GM13977 (cell line): Measurements from ENCODE around the gene SH3YL1.

ENCODE experiments used
- DNase-seq: peaks from one replicate; pipeline ENCODE4 v3.0.0; 2012; ENCODE audit warnings: low spot score
- in situ Hi-C: fragments of 300-500 bp; cut with MboI; formaldehyde crosslinking; loops from one replicate; pipeline ENCODE4 v1.12.0; 2022; ENCODE audit warnings: low sequenced_read_pairs, low pct_unique_long_range_greater_than_20kb, mixed read lengths, inconsistent platforms; ENCODE audit not compliant: unreplicated experiment
- TF ChIP-seq, protein P1 (sequence below): IDR thresholded peaks from 2 replicates; pipeline ENCODE4 v1.5.1; 2012; ENCODE audit warnings: mild to moderate bottlenecking, control low read depth; ENCODE audit not compliant: insufficient read depth; ENCODE audit errors: extremely low read depth, missing control alignments

The SH3YL1 gene

DNA sequence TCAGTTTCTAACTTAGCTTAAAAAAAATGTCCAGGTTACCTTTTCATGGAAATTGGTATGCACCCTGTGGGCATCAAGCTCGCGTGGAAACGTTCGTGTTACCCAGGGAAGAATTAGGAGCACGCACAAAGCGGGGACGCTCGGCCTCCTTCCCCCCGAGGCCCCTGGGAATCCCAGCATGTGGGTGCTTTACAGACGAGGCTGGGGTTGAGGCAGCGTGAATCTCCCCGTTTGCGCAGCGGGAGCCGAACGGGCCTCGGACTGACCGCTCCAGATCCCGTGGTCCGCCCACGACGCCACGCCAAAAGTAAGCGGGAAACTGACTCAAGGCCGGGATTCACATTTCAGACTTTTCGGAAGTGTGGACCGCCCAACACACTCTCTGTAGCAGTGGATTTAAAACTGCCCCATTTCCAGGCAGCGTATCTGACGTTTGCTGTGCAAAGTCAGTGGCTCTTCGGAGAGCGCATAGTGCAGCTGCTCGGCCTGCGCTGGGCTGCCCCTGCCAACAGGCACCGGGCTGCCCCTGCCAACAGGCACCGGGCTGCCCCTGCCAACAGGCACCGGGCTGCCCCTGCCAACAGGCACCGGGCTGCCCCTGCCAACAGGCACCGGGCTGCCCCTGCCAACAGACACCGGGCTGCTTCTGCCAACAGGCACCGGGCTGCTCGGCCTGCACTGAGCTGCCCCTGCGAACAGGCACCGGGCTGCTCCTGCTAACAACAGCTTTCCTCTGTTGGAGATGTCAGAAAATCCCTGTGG lies 49.7 kb downstream of the SH3YL1 start:
- DNase-seq, result no peak
- TF ChIP-seq, protein P1, sequence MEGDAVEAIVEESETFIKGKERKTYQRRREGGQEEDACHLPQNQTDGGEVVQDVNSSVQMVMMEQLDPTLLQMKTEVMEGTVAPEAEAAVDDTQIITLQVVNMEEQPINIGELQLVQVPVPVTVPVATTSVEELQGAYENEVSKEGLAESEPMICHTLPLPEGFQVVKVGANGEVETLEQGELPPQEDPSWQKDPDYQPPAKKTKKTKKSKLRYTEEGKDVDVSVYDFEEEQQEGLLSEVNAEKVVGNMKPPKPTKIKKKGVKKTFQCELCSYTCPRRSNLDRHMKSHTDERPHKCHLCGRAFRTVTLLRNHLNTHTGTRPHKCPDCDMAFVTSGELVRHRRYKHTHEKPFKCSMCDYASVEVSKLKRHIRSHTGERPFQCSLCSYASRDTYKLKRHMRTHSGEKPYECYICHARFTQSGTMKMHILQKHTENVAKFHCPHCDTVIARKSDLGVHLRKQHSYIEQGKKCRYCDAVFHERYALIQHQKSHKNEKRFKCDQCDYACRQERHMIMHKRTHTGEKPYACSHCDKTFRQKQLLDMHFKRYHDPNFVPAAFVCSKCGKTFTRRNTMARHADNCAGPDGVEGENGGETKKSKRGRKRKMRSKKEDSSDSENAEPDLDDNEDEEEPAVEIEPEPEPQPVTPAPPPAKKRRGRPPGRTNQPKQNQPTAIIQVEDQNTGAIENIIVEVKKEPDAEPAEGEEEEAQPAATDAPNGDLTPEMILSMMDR, result no peak
- in situ Hi-C loops, result no loop called here

DNA sequence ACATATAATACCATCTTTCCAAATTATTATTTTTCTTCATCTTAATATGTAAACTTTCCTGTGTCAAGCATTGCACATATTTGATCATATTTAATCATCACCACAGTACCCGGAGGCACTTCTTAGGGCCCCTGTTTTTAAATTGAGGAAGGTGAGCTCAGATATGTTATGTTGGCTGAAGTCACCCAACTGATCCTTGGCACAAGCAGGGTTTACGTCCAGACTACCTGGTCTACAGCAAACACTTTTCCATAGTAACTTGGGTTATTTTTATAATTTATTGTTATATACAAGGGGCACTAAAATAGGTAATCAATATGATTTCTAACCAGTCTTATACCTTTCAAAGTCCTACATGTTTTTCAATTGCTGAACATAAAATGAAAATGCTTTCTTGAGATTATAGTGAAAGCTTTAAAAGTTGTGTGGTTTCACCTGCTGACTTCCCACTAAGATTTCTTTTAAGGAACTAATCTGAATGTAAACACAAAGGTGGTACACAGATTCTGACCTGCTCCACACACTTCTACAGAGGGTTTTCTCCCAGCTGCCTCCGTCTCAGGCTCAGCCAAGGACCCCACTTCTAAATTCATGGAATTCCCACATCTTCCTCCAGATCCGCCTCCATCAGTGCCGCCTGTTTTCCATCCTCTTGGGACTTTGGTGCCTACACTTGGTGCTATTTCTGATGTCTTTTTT lies 52.2 kb downstream of the SH3YL1 start:
- in situ Hi-C loops, result no loop called here
- no peak for DNase-seq
- TF ChIP-seq, protein P1, result no peak

DNA sequence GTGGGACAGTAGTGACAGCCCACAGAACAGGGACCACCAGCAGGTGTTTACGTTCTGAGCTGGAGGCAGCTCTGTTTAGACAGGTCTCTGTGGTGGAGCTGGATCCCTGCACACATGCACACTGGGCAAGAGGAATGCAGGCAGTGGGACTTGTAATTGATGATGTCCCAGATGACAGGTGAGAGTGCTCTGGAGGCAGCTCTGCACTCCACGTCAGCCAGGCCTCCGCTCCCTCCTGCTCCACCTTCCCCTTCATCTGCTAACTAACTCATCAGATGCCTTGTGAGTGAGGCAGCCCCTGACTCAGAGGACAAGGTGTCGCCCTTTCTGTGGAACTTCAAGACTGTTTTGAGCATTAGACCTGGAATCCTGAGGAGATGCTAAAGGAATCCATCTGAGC lies 53.2 kb downstream of the SH3YL1 start:
- TF ChIP-seq, protein P1, result no peak
- no peak for DNase-seq
- in situ Hi-C loops, result no loop called here

DNA sequence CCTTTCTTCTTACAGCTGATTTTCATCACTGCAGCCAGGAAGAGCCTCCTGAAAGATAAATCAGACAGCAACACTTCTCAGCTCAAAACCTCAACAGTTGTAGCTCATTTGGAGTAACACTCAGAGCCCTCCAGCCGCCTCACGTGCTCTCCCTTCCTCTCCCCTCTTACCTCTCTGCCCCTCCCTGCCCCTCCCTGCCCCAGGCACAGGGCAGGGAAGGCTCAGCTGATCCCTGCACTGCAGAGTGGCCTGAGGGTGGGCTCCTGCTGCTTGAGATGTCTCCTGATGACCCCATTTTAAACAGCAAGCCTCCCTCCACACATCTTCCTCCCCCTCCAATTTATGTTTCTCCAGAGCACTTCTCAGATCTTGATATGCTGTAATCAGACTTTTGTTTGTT lies 54.4 kb downstream of the SH3YL1 start:
- in situ Hi-C loops, result no loop called here
- no peak for DNase-seq

DNA sequence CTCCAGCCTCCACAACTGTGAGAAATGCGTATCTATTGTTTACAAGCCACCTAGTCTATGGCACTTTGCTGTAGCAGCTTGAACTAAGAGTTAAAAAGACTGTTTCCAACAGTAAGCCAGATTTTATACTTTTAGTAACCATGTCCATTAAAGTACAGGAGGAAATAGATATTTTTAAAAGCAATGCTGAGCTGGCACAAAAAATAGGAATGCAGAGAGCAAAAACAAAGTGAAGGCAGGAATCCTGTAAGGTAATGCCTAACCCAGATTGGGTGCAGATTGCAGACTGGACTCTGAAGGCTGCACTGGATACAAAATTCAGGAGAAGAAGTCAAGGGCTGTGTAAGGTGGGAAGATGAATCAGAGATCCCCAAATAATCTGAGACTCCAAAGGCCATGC lies 55.5 kb downstream of the SH3YL1 start:
- in situ Hi-C loops, result no loop called here
- TF ChIP-seq, protein P1, result no peak
- DNase-seq, result no peak

More for the DNA sequence above, 54.4 kb downstream of the SH3YL1 start:
- TF ChIP-seq, protein P1, result no peak

DNA sequence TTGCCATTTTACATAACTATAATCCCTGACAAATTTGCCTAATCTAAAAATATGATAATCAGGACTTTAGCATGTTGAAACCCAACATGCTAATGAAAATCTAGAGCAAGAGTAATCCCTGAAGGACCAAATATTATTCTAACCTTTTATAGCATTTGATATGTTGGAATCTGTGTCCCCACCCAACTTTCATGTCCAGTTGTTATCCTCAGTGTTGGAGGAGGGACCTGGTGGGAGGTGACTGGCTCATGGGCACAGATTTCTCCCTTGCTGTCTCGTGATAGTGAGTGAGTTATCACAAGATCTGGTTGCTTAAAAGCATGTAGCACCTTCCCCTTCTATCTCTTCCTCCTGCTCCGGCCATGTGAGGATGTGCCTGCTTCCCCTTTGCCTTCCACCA lies 59.8 kb downstream of the SH3YL1 start:
- TF ChIP-seq, protein P1, result no peak
- DNase-seq, result no peak
- in situ Hi-C loops, result no loop called here
